K562 (cell line): ENCODE measurements around the gene CELSR1. TPM values are rescaled to one million over a fixed set of nuclear protein-coding genes. Genes with fewer than 3 reads are reported as not detected.

Source experiments
- ATAC-seq: fragments of 200-7000 bp; cut with Tn5 transposase; 3 replicates; pipeline ENCODE4 v1.9.1; 2020; ENCODE audit warnings: moderate library complexity
- BruUV-seq: library from RNA; stranded (reverse); fragments of 400-500 nt; replicated peaks from 2 replicates; lab custom pipeline; 2021; lab: Mats Ljungman, UMichigan
- CTCF ChIA-PET: fragments of 300-600 bp; formaldehyde crosslinking; extraction: SDS; loops from one replicate; lab custom pipeline; 2021; ENCODE audit warnings: low intra/inter-chr PET ratio; lab: Yijun Ruan, JAX
- POLR2A ChIA-PET: fragments of 300-600, 350-650 bp; sonication (Branson Sonifier 250); formaldehyde crosslinking; extraction: SDS; loops from one replicate; lab custom pipeline; 2021; ENCODE audit warnings: antibody characterized with exemption, inconsistent platforms; lab: Yijun Ruan, JAX
- DNase-seq, 4 experiments: peaks; one replicate each; pipeline versions ENCODE4 v3.0.0 to v3.0.0-alpha.2; 2011 to 2018; ENCODE audit warnings: low spot score in 3 of 4, mixed read lengths in 3 of 4; ENCODE audit errors: extremely low read depth in 1 of 4
- FAIRE-seq: peaks from 2 replicates; lab custom pipeline; 2011; peaks lifted over from hg19 to GRCh38; lab: Jason Lieb, UNC
- H2AFZ ChIP-seq: 2 replicates; pipeline ENCODE4 v1.6.0; 2011; ENCODE audit warnings: low read depth, low read length, control low read depth, inconsistent platforms
- H3K27ac ChIP-seq: fragments of 200-600 bp; 3 replicates; pipeline ENCODE4 v1.8.0; 2011; ENCODE audit warnings: low read depth, mild to moderate bottlenecking, control low read depth, inconsistent platforms, low read length, moderate library complexity, mixed read lengths; ENCODE audit errors: extremely low read depth
- H3K27me3 ChIP-seq, 2 experiments: fragments of 300-600 bp in 1 of 2; 2 replicates in 1 of 2; 3 replicates in 1 of 2; pipeline versions ENCODE4 v1.6.0 to v1.8.0; 2011; ENCODE audit warnings: inconsistent platforms in 2 of 2, low read length in 2 of 2, mild to moderate bottlenecking in 1 of 2, mixed read lengths in 1 of 2, moderate library complexity in 1 of 2; ENCODE audit not compliant: control insufficient read depth in 2 of 2, insufficient read depth in 2 of 2
- H3K36me3 ChIP-seq: fragments of 300-600 bp; 3 replicates; pipeline ENCODE4 v1.8.0; 2011; ENCODE audit warnings: mild to moderate bottlenecking, low read length, inconsistent platforms; ENCODE audit not compliant: control insufficient read depth, insufficient read depth
- H3K4me1 ChIP-seq, 2 experiments: fragments of 200-600 bp in 1 of 2; replicated peaks in 1 of 2; 2 replicates in 1 of 2; 3 replicates in 1 of 2; pipeline versions ENCODE4 v1.5.1 to v1.8.0; 2011; ENCODE audit warnings: inconsistent platforms in 2 of 2, low read length in 2 of 2, mild to moderate bottlenecking in 1 of 2, mixed read lengths in 1 of 2, moderate library complexity in 1 of 2; ENCODE audit not compliant: control insufficient read depth in 2 of 2, insufficient read depth in 2 of 2
- H3K4me2 ChIP-seq: 2 replicates; pipeline ENCODE4 v1.6.1; 2011; ENCODE audit warnings: low read length, control low read depth, inconsistent platforms, mixed read lengths; ENCODE audit not compliant: insufficient read depth
- H3K4me3 ChIP-seq: fragments of 200-600 bp; sonication (generic), shearing (Covaris generic); 2 replicates; pipeline ENCODE4 v1.5.1; 2016; ENCODE audit warnings: control low read depth, inconsistent platforms
- H3K79me2 ChIP-seq: fragments of 200-600 bp; 3 replicates; pipeline ENCODE4 v1.8.0; 2011; ENCODE audit warnings: low read length, inconsistent platforms; ENCODE audit not compliant: control insufficient read depth, insufficient read depth
- H3K9ac ChIP-seq, 2 experiments: 2 replicates each; pipeline versions ENCODE4 v1.6.0 to v1.6.1; 2011; ENCODE audit warnings: low read depth in 2 of 2, low read length in 2 of 2, control low read depth in 1 of 2, inconsistent platforms in 1 of 2, mild to moderate bottlenecking in 1 of 2, mixed read lengths in 1 of 2; ENCODE audit not compliant: insufficient read depth in 1 of 2
- H3K9me1 ChIP-seq: one replicate; pipeline ENCODE4 v1.6.0; 2011; ENCODE audit warnings: inconsistent platforms, mild to moderate bottlenecking, low read length, moderate library complexity; ENCODE audit not compliant: control insufficient read depth, insufficient read depth
- H3K9me3 ChIP-seq: replicated peaks from 2 replicates; pipeline ENCODE4 v1.5.1; 2011; ENCODE audit warnings: low read depth, low read length, inconsistent platforms; ENCODE audit not compliant: control insufficient read depth, insufficient read depth
- H4K20me1 ChIP-seq: replicated peaks from 2 replicates; pipeline ENCODE4 v1.6.1; 2011; ENCODE audit warnings: low read length, inconsistent platforms, mixed read lengths; ENCODE audit not compliant: control insufficient read depth, insufficient read depth
- NFE2 ChIP-seq: IDR thresholded peaks from 2 replicates; pipeline ENCODE4 v1.6.1; 2014; ENCODE audit warnings: antibody characterized with exemption, low read depth
- PHTF2 ChIP-seq: fragments of 250-450 bp; sonication (Bioruptor Pico); IDR thresholded peaks from 2 replicates; pipeline ENCODE4 v1.5.0; 2021; ENCODE audit warnings: mild to moderate bottlenecking
- WGBS: fragments of 100-300 bp; shearing (Covaris generic); methylation state at CpG from one replicate; pipeline ENCODE4 v1.1.6; 2016; ENCODE audit warnings: low coverage, mixed read lengths; ENCODE audit not compliant: insufficient coverage; ENCODE audit errors: missing lambda C conversion rate; 5-methylcytosine and 5-hydroxymethylcytosine counted together
- in situ Hi-C: fragments of 300-500 bp; cut with MboI; formaldehyde crosslinking; loops from 4 replicates; pipeline ENCODE4 v1.15.0; 2018; ENCODE audit warnings: inconsistent platforms, mixed read lengths
- intact Hi-C: fragments of 100-400 bp; cut with micrococcal nuclease; formaldehyde crosslinking; loops from 2 replicates; pipeline ENCODE4 v1.14.2; 2022
- polyA plus RNA-seq, 8 experiments: library from polyadenylated mRNA; depleted of rRNA in 4 of 8; stranded (reverse) in 5 of 8; unstranded in 3 of 8; fragments of >200 nt; fragmentation: Nextera tagmentation in 2 of 8; fragmentation: Illumina TruSeq in 1 of 8; extraction: Ambion mirVana in 2 of 8; extraction: Trizol in 1 of 8; gene quantifications; 2 replicates each; pipeline versions ENCODE4 v1.2.1 to v1.2.3, GENCODE V29; 2011 to 2014; ENCODE audit warnings: inconsistent platforms in 1 of 8, missing spikeins in 1 of 8
- total RNA-seq, 7 experiments: library from RNA; depleted of rRNA in 6 of 7; stranded (reverse); fragments of >200 nt in 6 of 7; fragmentation: Illumina TruSeq in 2 of 7; extraction: Trizol in 2 of 7; gene quantifications; 2 replicates each; pipeline versions ENCODE4 v1.2.1 to v1.2.3, GENCODE V29; 2011 to 2021; ENCODE audit warnings: low replicate concordance in 1 of 7
- TF ChIP-seq, protein P1 (sequence below): fragments of 450-650 bp; IDR thresholded peaks from 2 replicates; pipeline ENCODE4 v1.6.1; 2018; ENCODE audit not compliant: partially characterized antibody

CELSR1 gene
- total and polyA plus RNA-seq, 9 of the 15 experiments (the other 6 are each of a cell fraction or from before 2014, with no cell fraction given): under 0.01 to 0.09 TPM; not detected in 7

DNA sequence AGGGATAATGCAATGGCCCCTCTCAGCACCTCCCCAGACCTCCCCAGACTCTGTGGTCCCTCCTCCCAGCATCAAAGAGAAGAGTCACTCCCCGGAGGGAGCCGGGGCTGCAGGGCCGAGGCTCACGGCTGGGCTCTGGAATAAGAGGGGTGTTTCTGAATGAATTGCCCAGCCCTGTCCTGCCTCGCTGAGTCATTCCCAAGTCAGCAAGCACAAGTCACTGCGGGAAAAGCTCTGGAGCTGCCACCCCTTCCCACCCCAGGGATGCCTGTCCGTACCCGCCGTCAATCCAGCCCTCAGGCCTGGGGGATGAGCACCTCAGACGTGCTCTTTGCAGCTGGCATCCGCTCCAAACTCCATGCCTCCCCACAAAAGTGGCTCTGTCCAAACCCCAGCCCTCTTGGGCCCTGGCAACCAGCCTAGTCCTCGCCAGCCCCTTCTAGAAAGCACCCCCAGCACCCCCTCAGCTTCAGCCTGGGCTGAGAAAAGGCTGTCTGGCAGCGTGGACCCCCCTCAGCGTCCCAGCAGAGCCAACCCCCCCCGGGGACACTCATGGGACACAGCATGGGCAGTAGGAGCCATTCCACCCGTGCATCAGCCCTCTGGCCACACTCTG lies 22.7 kb downstream of the CELSR1 start:
- Histone ChIP-seq H3K9ac (no peak overlapping the region), H3K4me1 (peaks cover 0 to 6% of the 10 kb centered on the region in 2 experiments; a peak in 2 of 5 replicates), H3K9me1 (no peaks in the 10 kb centered on the region), H3K36me3 (no peaks in the 10 kb centered on the region), H3K4me2 (no peak overlapping the region), H2AFZ (no peak overlapping the region), H4K20me1 (no peaks in the 10 kb centered on the region), H3K4me3 (no peak overlapping the region), H3K9me3 (no peaks in the 10 kb centered on the region), H3K27me3 (peaks cover 13 to 72% of the 10 kb centered on the region in 2 experiments; a peak in 4 of 5 replicates), H3K27ac (no peak overlapping the region), H3K79me2 (no peaks in the 10 kb centered on the region)
- ChIA-PET POLR2A (no interaction called here), CTCF (no interaction called here)
- no TSS peak for BruUV-seq
- intact Hi-C loops: no loop called here
- in situ Hi-C loops: no loop called here
- no peak for ATAC-seq
- no peak for FAIRE-seq
- no peak for DNase-seq
- WGBS: 2% methylated on average over 15 of the region's 16 CpGs
- TF ChIP-seq NFE2 (0 out of 2 replicates have a peak, but pooled peaks have one; percentile 7), PHTF2 (CRISPR knock-in tag) (no peak)
- TF ChIP-seq, protein P1, sequence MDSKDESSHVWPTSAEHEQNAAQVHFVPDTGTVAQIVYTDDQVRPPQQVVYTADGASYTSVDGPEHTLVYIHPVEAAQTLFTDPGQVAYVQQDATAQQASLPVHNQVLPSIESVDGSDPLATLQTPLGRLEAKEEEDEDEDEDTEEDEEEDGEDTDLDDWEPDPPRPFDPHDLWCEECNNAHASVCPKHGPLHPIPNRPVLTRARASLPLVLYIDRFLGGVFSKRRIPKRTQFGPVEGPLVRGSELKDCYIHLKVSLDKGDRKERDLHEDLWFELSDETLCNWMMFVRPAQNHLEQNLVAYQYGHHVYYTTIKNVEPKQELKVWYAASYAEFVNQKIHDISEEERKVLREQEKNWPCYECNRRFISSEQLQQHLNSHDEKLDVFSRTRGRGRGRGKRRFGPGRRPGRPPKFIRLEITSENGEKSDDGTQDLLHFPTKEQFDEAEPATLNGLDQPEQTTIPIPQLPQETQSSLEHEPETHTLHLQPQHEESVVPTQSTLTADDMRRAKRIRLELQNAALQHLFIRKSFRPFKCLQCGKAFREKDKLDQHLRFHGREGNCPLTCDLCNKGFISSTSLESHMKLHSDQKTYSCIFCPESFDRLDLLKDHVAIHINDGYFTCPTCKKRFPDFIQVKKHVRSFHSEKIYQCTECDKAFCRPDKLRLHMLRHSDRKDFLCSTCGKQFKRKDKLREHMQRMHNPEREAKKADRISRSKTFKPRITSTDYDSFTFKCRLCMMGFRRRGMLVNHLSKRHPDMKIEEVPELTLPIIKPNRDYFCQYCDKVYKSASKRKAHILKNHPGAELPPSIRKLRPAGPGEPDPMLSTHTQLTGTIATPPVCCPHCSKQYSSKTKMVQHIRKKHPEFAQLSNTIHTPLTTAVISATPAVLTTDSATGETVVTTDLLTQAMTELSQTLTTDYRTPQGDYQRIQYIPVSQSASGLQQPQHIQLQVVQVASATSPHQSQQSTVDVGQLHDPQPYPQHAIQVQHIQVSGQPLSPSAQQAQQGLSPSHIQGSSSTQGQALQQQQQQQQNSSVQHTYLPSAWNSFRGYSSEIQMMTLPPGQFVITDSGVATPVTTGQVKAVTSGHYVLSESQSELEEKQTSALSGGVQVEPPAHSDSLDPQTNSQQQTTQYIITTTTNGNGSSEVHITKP: peak; percentile 21
- TF ChIP-seq, all 486 proteins: peak for 2
